Endothelial cell of umbilical vein (primary cell): ENCODE measurements around the gene FAR1. TPM values are rescaled to one million over a fixed set of nuclear protein-coding genes. Genes with fewer than 3 reads are reported as not detected.
"Not testable (repeated sequence)": the region's sequence is repeated elsewhere in the genome, so short reads cannot be mapped to it uniquely, and the experiment has no call there.

Experiments
- BruUV-seq: library from RNA; stranded (reverse); fragments of 400-500 nt; replicated peaks from 2 replicates; lab custom pipeline; 2021; lab: Mats Ljungman, UMichigan
- CTCF ChIA-PET: fragments of 300-600, 350-600 bp; sonication (Branson Sonifier 250); formaldehyde crosslinking; loops from one replicate; lab custom pipeline; 2021; ENCODE audit warnings: antibody characterized with exemption, inconsistent platforms; lab: Charles Lee
- POLR2A ChIA-PET: fragments of 300-600, 350-600 bp; sonication (Branson Sonifier 250); formaldehyde crosslinking; loops from one replicate; lab custom pipeline; 2021; ENCODE audit warnings: antibody characterized with exemption, inconsistent platforms; lab: Charles Lee
- DNase-seq: peaks from one replicate; pipeline ENCODE4 v3.0.0-alpha.2; 2011; ENCODE audit warnings: low read depth, low spot score
- FAIRE-seq: peaks from 2 replicates; lab custom pipeline; 2011; peaks lifted over from hg19 to GRCh38; lab: Jason Lieb, UNC
- H2AFZ ChIP-seq: 2 replicates; pipeline ENCODE4 v1.6.0; 2012; ENCODE audit warnings: low read depth, low read length, control low read depth, inconsistent platforms
- H3K27ac ChIP-seq: 2 replicates; pipeline ENCODE4 v1.5.1; 2011; ENCODE audit warnings: low read depth, mild to moderate bottlenecking, control low read depth, low read length, moderate library complexity; ENCODE audit not compliant: insufficient read depth
- H3K27me3 ChIP-seq, 2 experiments: 2 replicates each; pipeline versions ENCODE4 v1.6.0 to v1.6.1; 2011; ENCODE audit warnings: low read length in 2 of 2, mixed read lengths in 1 of 2; ENCODE audit not compliant: control insufficient read depth in 2 of 2, insufficient read depth in 2 of 2
- H3K36me3 ChIP-seq, 2 experiments: 2 replicates in 1 of 2; 3 replicates in 1 of 2; pipeline ENCODE4 v1.5.1; 2011; ENCODE audit warnings: low read length in 2 of 2, mild to moderate bottlenecking in 1 of 2, moderate library complexity in 1 of 2; ENCODE audit not compliant: control insufficient read depth in 2 of 2, insufficient read depth in 2 of 2; ENCODE audit errors: extremely low read depth in 1 of 2
- H3K4me1 ChIP-seq: 3 replicates; pipeline ENCODE4 v1.5.1; 2011; ENCODE audit warnings: mild to moderate bottlenecking, low read length; ENCODE audit not compliant: control insufficient read depth, insufficient read depth; ENCODE audit errors: extremely low read depth
- H3K4me2 ChIP-seq: 2 replicates; pipeline ENCODE4 v1.6.1; 2011; ENCODE audit warnings: low read length, control low read depth, mixed read lengths; ENCODE audit not compliant: insufficient read depth
- H3K4me3 ChIP-seq, 3 experiments: fragments of 200-600 bp in 1 of 3; sonication (generic), shearing (Covaris generic) in 1 of 3; replicated peaks in 1 of 3; 2 replicates each; pipeline ENCODE4 v1.5.1; 2011 to 2016; ENCODE audit warnings: control low read depth in 3 of 3, low read length in 3 of 3, mild to moderate bottlenecking in 2 of 3, inconsistent platforms in 1 of 3, low read depth in 1 of 3, moderate library complexity in 1 of 3; ENCODE audit not compliant: insufficient read depth in 1 of 3
- H3K79me2 ChIP-seq: 2 replicates; pipeline ENCODE4 v1.6.0; 2012; ENCODE audit warnings: low read length, inconsistent platforms; ENCODE audit not compliant: control insufficient read depth, insufficient read depth
- H3K9ac ChIP-seq: replicated peaks from 2 replicates; pipeline ENCODE3; 2011; ENCODE audit warnings: low read length, control low read depth; ENCODE audit not compliant: insufficient read depth; ENCODE audit errors: extremely low read depth
- H3K9me1 ChIP-seq: replicated peaks from 3 replicates; pipeline ENCODE4 v1.6.0; 2011; ENCODE audit warnings: mild to moderate bottlenecking, low read length; ENCODE audit not compliant: control insufficient read depth, insufficient read depth; ENCODE audit errors: extremely low read depth
- H3K9me3 ChIP-seq: replicated peaks from 2 replicates; pipeline ENCODE4 v1.5.1; 2012; ENCODE audit warnings: low read length, inconsistent platforms; ENCODE audit not compliant: control insufficient read depth, insufficient read depth
- H4K20me1 ChIP-seq: replicated peaks from 2 replicates; pipeline ENCODE3; 2011; ENCODE audit warnings: mild to moderate bottlenecking, low read length; ENCODE audit not compliant: control insufficient read depth, insufficient read depth; ENCODE audit errors: extremely low read depth
- CTCF ChIP-seq, 2 donors: IDR thresholded peaks; 1 replicate in 1 of 2; 2 replicates in 1 of 2; pipeline ENCODE4 v1.5.1; 2011; ENCODE audit warnings: low read length in 2 of 2, mild to moderate bottlenecking in 2 of 2, moderate library complexity in 2 of 2, control low read depth in 1 of 2, inconsistent platforms in 1 of 2, low read depth in 1 of 2; ENCODE audit not compliant: insufficient read depth in 1 of 2; ENCODE audit errors: extremely low read depth in 1 of 2
- EZH2 ChIP-seq: IDR thresholded peaks from 2 replicates; pipeline ENCODE4 v1.6.1; 2012; ENCODE audit warnings: borderline replicate concordance, low read depth, mild to moderate bottlenecking, moderate library complexity, low read length, inconsistent platforms; ENCODE audit not compliant: severe bottlenecking
- FOS ChIP-seq: IDR thresholded peaks from 2 replicates; pipeline ENCODE4 v1.6.1; 2011; ENCODE audit warnings: mild to moderate bottlenecking, low read length, moderate library complexity, borderline replicate concordance; ENCODE audit not compliant: insufficient read depth
- GATA2 ChIP-seq: IDR thresholded peaks from 2 replicates; pipeline ENCODE4 v1.7.0; 2011; ENCODE audit warnings: low read depth, mild to moderate bottlenecking, moderate library complexity, mixed read lengths, low read length; ENCODE audit not compliant: insufficient read length, insufficient read depth
- JUN ChIP-seq: IDR thresholded peaks from 2 replicates; pipeline ENCODE4 v1.6.1; 2011; ENCODE audit warnings: borderline replicate concordance, low read depth; ENCODE audit not compliant: insufficient read length, insufficient read depth
- MAX ChIP-seq: IDR thresholded peaks from 2 replicates; pipeline ENCODE4 v1.6.1; 2011; ENCODE audit not compliant: insufficient read depth, insufficient read length
- MYC ChIP-seq: IDR thresholded peaks from one replicate; pipeline ENCODE4 v1.6.1; 2011; ENCODE audit warnings: mild to moderate bottlenecking, low read depth, low read length
- POLR2A ChIP-seq: IDR thresholded peaks from 2 replicates; pipeline ENCODE4 v1.6.1; 2012; ENCODE audit warnings: low read depth, mild to moderate bottlenecking, control low read depth, low read length
- POLR2AphosphoS5 ChIP-seq: IDR thresholded peaks from 2 replicates; pipeline ENCODE4 v1.6.1; 2012; ENCODE audit warnings: low read depth, mild to moderate bottlenecking, control low read depth, low read length, moderate library complexity; ENCODE audit not compliant: insufficient read depth
- dilution Hi-C: fragments of 300-500 bp; cut with MboI; formaldehyde crosslinking; loops from one replicate; pipeline ENCODE4 v1.15.0; 2019; ENCODE audit warnings: low sequenced_read_pairs; ENCODE audit not compliant: extremely low pct_ligation_motif_present
- intact Hi-C: fragments of 100-400 bp; cut with micrococcal nuclease; formaldehyde crosslinking; loops from one replicate; pipeline ENCODE4 v1.10.0; 2022
- polyA plus RNA-seq, 4 experiments: library from polyadenylated mRNA; depleted of rRNA in 3 of 4; stranded (reverse) in 3 of 4; unstranded in 1 of 4; fragments of >200 nt; gene quantifications; 2 replicates each; pipeline versions ENCODE4 v1.2.1 to v1.2.3, GENCODE V29; 2011 to 2012; ENCODE audit warnings: missing spikeins in 1 of 4
- total RNA-seq: library from RNA; stranded (reverse); gene quantifications from 2 replicates; pipeline ENCODE4 v1.2.3, GENCODE V29; 2021

FAR1 gene
- total and polyA plus RNA-seq, 2 donors (not counting 3 experiments of a cell fraction or from before 2014, with no cell fraction given), result 29.5 to 76.4 TPM

GRCh38 chr11:13745165-13745564, 76.7 kb downstream of the FAR1 start:
- H3K79me2 ChIP-seq, result no peaks in the 10 kb centered on the region
- H3K9me1 ChIP-seq, result no peaks in the 10 kb centered on the region
- FAIRE-seq (peak; percentile 99), DNase-seq (peak; percentile 84)
- POLR2A ChIA-PET, result no interaction called here
- no TSS peak for BruUV-seq
- TF ChIP-seq MYC, result no peak
- TF ChIP-seq JUN, result peak; percentile 39
- no peak for TF ChIP-seq EZH2
- TF ChIP-seq MAX, result no peak
- TF ChIP-seq CTCF (IDR thresholded peaks at IDR 0.05; ENCODE audit: extremely low read depth in 1 of 2, insufficient read depth in 1 of 2, low read depth in 1 of 2, low read length in 2 of 2), result no peak
- TF ChIP-seq GATA2, result peak; percentile 71
- TF ChIP-seq FOS, result peak; percentile 94
- TF ChIP-seq POLR2AphosphoS5, result peak; percentile 47
- no peak for TF ChIP-seq POLR2A
- no peaks in the 10 kb centered on the region for H4K20me1 ChIP-seq
- peak overlapping the region; percentile 26 for H3K27ac ChIP-seq
- H3K4me1 ChIP-seq, result peaks cover 15% of the 10 kb centered on the region
- intact Hi-C loops, result no loop called here
- CTCF ChIA-PET, result interaction anchor here (1.1 to 2.2 kb wide), 4 partner anchors 11 to 78 kb away, joined by 3 to 9 read pairs (median 4); no protein-coding TSS in a partner anchor
- H3K9me3 ChIP-seq, result no peaks in the 10 kb centered on the region
- no peaks in the 10 kb centered on the region for H3K36me3 ChIP-seq
- H3K27me3 ChIP-seq, result peaks cover 0 to 3% of the 10 kb centered on the region in 2 experiments
- no peak overlapping the region for H3K4me2 ChIP-seq
- H3K9ac ChIP-seq, result no peak overlapping the region
- no peak overlapping the region for H2AFZ ChIP-seq
- dilution Hi-C loops, result no loop called here
- H3K4me3 ChIP-seq, result no peak overlapping the region

GRCh38 chr11:13753316-13753715, 84.8 kb downstream of the FAR1 start:
- FAIRE-seq, H3K9ac ChIP-seq, H3K27ac ChIP-seq, H3K4me3 ChIP-seq, DNase-seq, H3K79me2 ChIP-seq, H2AFZ ChIP-seq, POLR2A ChIA-PET, H3K4me2 ChIP-seq, intact Hi-C loops, H4K20me1 ChIP-seq, H3K27me3 ChIP-seq, H3K4me1 ChIP-seq, CTCF ChIA-PET, dilution Hi-C loops, BruUV-seq, H3K9me1 ChIP-seq, H3K36me3 ChIP-seq, H3K9me3 ChIP-seq: not testable (repeated sequence)
